IMR-90 (cell line): ENCODE results near the gene LIN37. TPM values are rescaled to one million over a fixed set of nuclear protein-coding genes. Genes with fewer than 3 reads are reported as not detected.
A peak's percentile ranks its signal among the peaks of the same experiment; 100 is the strongest.

ENCODE experiments used
- ATAC-seq: fragments of 200-7000 bp; cut with Tn5 transposase; 2 replicates; pipeline ENCODE4 v1.9.1; 2020; ENCODE audit warnings: low read depth, mild to moderate bottlenecking, moderate library complexity
- BruUV-seq: library from RNA; stranded (reverse); fragments of 400-500 nt; replicated peaks from 2 replicates; lab custom pipeline; 2021; lab: Mats Ljungman, UMichigan
- CTCF ChIA-PET: fragments of 300-600 bp; formaldehyde crosslinking; extraction: SDS; loops from one replicate; lab custom pipeline; 2021; ENCODE audit warnings: antibody characterized with exemption; lab: Yijun Ruan, JAX
- POLR2A ChIA-PET: fragments of 300-600 bp; sonication (Branson Sonifier 250); formaldehyde crosslinking; loops from one replicate; lab custom pipeline; 2022; ENCODE audit warnings: antibody characterized with exemption; ENCODE audit not compliant: unreplicated experiment; lab: Charles Lee
- DNase-seq: peaks from one replicate; pipeline ENCODE4 v3.0.0; 2013
- H2AFZ ChIP-seq: replicated peaks from 2 replicates; pipeline ENCODE3; 2013; ENCODE audit warnings: low read length, mild to moderate bottlenecking; ENCODE audit not compliant: poor library complexity
- H2AK5ac ChIP-seq: 2 replicates; pipeline ENCODE4 v1.6.1; 2013; ENCODE audit warnings: low read depth, low read length, inconsistent platforms
- H2AK9ac ChIP-seq: replicated peaks from 2 replicates; pipeline ENCODE3; 2013; ENCODE audit warnings: mild to moderate bottlenecking, low read depth, low read length, moderate library complexity; ENCODE audit not compliant: poor library complexity
- H2BK120ac ChIP-seq: 2 replicates; pipeline ENCODE4 v1.6.1; 2013; ENCODE audit warnings: low read depth, low read length, inconsistent platforms
- H2BK15ac ChIP-seq: 3 replicates; pipeline ENCODE4 v1.6.1; 2013; ENCODE audit warnings: low read depth, low read length, inconsistent platforms
- H2BK20ac ChIP-seq: 2 replicates; pipeline ENCODE4 v1.6.1; 2013; ENCODE audit warnings: low read depth, mild to moderate bottlenecking, inconsistent platforms, low read length, moderate library complexity
- H2BK5ac ChIP-seq: 2 replicates; pipeline ENCODE4 v1.6.1; 2013; ENCODE audit warnings: mild to moderate bottlenecking, low read depth, low read length, inconsistent platforms; ENCODE audit not compliant: poor library complexity, severe bottlenecking
- H3K14ac ChIP-seq: replicated peaks from 2 replicates; pipeline ENCODE4 v1.6.1; 2013; ENCODE audit warnings: low read depth, low read length, inconsistent platforms
- H3K18ac ChIP-seq: 2 replicates; pipeline ENCODE4 v1.6.1; 2013; ENCODE audit warnings: low read depth, low read length, control low read depth
- H3K23ac ChIP-seq: 2 replicates; pipeline ENCODE4 v1.6.1; 2013; ENCODE audit warnings: low read depth, low read length, inconsistent platforms
- H3K27ac ChIP-seq: 2 replicates; pipeline ENCODE4 v1.5.1; 2013; ENCODE audit warnings: mild to moderate bottlenecking, control low read depth, low read length; ENCODE audit not compliant: insufficient read depth
- H3K27me3 ChIP-seq: 2 replicates; pipeline ENCODE4 v1.6.1; 2013; ENCODE audit warnings: low read length; ENCODE audit not compliant: control insufficient read depth, insufficient read depth
- H3K36me3 ChIP-seq: 2 replicates; pipeline ENCODE4 v1.6.1; 2013; ENCODE audit warnings: low read length, mixed read lengths; ENCODE audit not compliant: control insufficient read depth, insufficient read depth
- H3K4ac ChIP-seq: 2 replicates; pipeline ENCODE4 v1.6.1; 2013; ENCODE audit warnings: low read depth, low read length, inconsistent platforms
- H3K4me1 ChIP-seq: 2 replicates; pipeline ENCODE4 v1.6.1; 2013; ENCODE audit warnings: low read length, mixed read lengths; ENCODE audit not compliant: control insufficient read depth, insufficient read depth
- H3K4me2 ChIP-seq: 2 replicates; pipeline ENCODE4 v1.6.1; 2013; ENCODE audit warnings: low read depth, mild to moderate bottlenecking, control low read depth, low read length, moderate library complexity
- H3K4me3 ChIP-seq: 2 replicates; pipeline ENCODE4 v1.5.1; 2013; ENCODE audit warnings: low read depth, mild to moderate bottlenecking, control low read depth, low read length, moderate library complexity; ENCODE audit not compliant: insufficient read depth
- H3K56ac ChIP-seq: 2 replicates; pipeline ENCODE4 v1.6.1; 2013; ENCODE audit warnings: low read length, inconsistent platforms; ENCODE audit not compliant: insufficient read depth; ENCODE audit errors: extremely low read depth
- H3K79me1 ChIP-seq, 2 experiments: 2 replicates each; pipeline ENCODE4 v1.6.1; 2013; ENCODE audit warnings: low read length in 2 of 2, inconsistent platforms in 1 of 2, low read depth in 1 of 2
- H3K9ac ChIP-seq: 2 replicates; pipeline ENCODE4 v1.6.1; 2013; ENCODE audit warnings: low read depth, low read length, control low read depth
- H3K9me1 ChIP-seq: 2 replicates; pipeline ENCODE4 v1.6.1; 2013; ENCODE audit warnings: low read length, inconsistent platforms; ENCODE audit not compliant: insufficient read depth
- H3K9me3 ChIP-seq: 2 replicates; pipeline ENCODE4 v1.6.1; 2013; ENCODE audit warnings: low read length; ENCODE audit not compliant: control insufficient read depth, insufficient read depth
- H4K20me1 ChIP-seq: 2 replicates; pipeline ENCODE4 v1.6.1; 2013; ENCODE audit warnings: low read length, inconsistent platforms; ENCODE audit not compliant: insufficient read depth
- H4K5ac ChIP-seq: 2 replicates; pipeline ENCODE4 v1.6.1; 2013; ENCODE audit warnings: mild to moderate bottlenecking, low read depth, low read length, control low read depth
- H4K8ac ChIP-seq, 2 experiments: 2 replicates each; pipeline ENCODE4 v1.6.1; 2013; ENCODE audit warnings: low read depth in 2 of 2, low read length in 2 of 2, control low read depth in 1 of 2, inconsistent platforms in 1 of 2
- H4K91ac ChIP-seq: 2 replicates; pipeline ENCODE4 v1.6.1; 2013; ENCODE audit warnings: low read depth, low read length, inconsistent platforms; ENCODE audit not compliant: insufficient read depth
- BHLHE40 ChIP-seq: fragments of 150-350 bp; IDR thresholded peaks from 2 replicates; pipeline ENCODE4 v1.6.1; 2016; ENCODE audit warnings: mild to moderate bottlenecking, low read depth, low read length
- RAD21 ChIP-seq: IDR thresholded peaks from 2 replicates; pipeline ENCODE4 v1.6.1; 2012; ENCODE audit warnings: low read length, improper control_type of control experiment
- WGBS, 2 experiments: methylation state at CpG; one replicate each; pipeline versions ENCODE4 v1.1.5 to v1.1.7; 2013; ENCODE audit warnings: missing lambda C conversion rate in 2 of 2; ENCODE audit not compliant: insufficient read length in 1 of 2; ENCODE audit errors: extremely low coverage in 2 of 2; 5-methylcytosine and 5-hydroxymethylcytosine counted together
- dilution Hi-C: fragments of 300-500 bp; cut with HindIII; formaldehyde crosslinking; loops from one replicate; pipeline ENCODE4 v1.14.3; 2018; ENCODE audit warnings: low sequenced_read_pairs; ENCODE audit not compliant: unreplicated experiment
- in situ Hi-C: fragments of 300-500 bp; cut with MboI; formaldehyde crosslinking; loops from 3 replicates; pipeline ENCODE4 v1.14.3; 2019; ENCODE audit warnings: low sequenced_read_pairs, inconsistent platforms, mixed read lengths
- intact Hi-C: fragments of 100-400 bp; cut with micrococcal nuclease; formaldehyde crosslinking; loops from 2 replicates; pipeline ENCODE4 v1.10.0; 2022
- polyA plus RNA-seq, 3 experiments: library from polyadenylated mRNA; depleted of rRNA; stranded (reverse); fragments of >200 nt; gene quantifications; 2 replicates each; pipeline ENCODE4 v1.2.3, GENCODE V29; 2012; ENCODE audit warnings: low replicate concordance in 1 of 3
- total RNA-seq: library from RNA; depleted of rRNA; stranded (reverse); fragments of >200 nt; gene quantifications from 2 replicates; pipeline ENCODE4 v1.2.3, GENCODE V29; 2012
- TF ChIP-seq, protein P1 (sequence below): fragments of 150-350 bp; IDR thresholded peaks from 2 replicates; pipeline ENCODE4 v1.6.1; 2017; ENCODE audit warnings: mild to moderate bottlenecking, antibody characterized with exemption, low read length, low read depth
- TF ChIP-seq, protein P2 (sequence below): fragments of 150-350 bp; IDR thresholded peaks from 2 replicates; pipeline ENCODE4 v1.6.1; 2016; ENCODE audit warnings: low read depth, mild to moderate bottlenecking, low read length, moderate library complexity, borderline replicate concordance

LIN37 gene
- total and polyA plus RNA-seq, 2 of the 4 experiments (the other 2 are of a cell fraction), result 12.7 to 23.1 TPM

DNA sequence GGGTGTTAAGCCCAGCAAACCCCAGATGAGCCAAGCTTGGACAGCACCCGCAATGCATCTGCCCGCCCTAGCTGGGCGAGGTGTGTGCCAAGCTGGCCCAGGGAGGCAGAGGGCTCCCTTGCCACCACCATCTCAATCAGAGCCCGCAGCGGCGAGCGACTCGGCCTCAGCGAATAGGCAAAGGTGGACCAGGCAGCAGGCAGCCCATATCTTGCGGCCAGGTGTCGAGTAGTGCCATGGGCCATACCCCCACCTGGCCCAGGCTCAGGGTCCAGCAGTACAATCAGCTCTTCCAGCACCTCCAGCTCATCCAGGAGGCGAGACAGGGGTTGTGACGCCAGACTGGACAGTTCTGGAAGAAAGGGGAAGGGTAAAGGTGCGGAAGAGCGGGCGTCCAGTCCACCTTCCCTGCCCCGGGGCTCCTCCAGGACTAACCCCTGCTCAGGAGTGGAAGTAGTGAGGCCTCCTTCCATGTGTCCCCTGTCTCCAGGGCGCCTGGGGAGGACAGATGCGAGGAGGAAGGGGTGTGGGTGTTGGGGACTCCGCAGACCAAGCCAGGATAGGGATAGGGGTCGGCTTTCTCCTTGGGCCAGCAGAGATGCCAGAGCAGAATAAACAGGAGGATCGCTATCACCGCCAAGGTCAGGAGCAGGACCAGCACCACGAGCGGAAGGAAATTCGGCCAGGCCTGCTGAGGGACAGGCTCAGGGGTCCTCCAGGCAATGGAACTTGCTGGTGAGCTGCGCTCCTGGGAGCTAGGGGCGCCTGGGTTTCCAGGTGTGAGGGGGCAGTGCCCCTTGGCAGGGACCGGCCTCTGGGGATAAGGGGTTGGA is 8.9 kb upstream of the LIN37 start:
- WGBS, 2 experiments, result 43% methylated on average over 3 of the region's 29 CpGs; no CpG with 5 or more reads in 1 of the 2 experiments
- H4K5ac ChIP-seq, result no peak overlapping the region
- intact Hi-C loops (no loop called here), in situ Hi-C loops (no loop called here), dilution Hi-C loops (no loop called here)
- CTCF ChIA-PET, result interaction anchor here (1.2 kb wide), 1 partner anchor 9 kb away, joined by 5 read pairs; no protein-coding TSS in a partner anchor
- H3K4me1 ChIP-seq, result 0 out of 2 replicates have a peak, but pooled peaks cover 3% of the 10 kb centered on the region
- DNase-seq, result no peak
- H3K4ac ChIP-seq, result no peak overlapping the region
- no peak overlapping the region for H3K14ac ChIP-seq
- H3K9me3 ChIP-seq, result no peaks in the 10 kb centered on the region
- H4K20me1 ChIP-seq, result no peaks in the 10 kb centered on the region; the same call in 1 of the 2 replicates
- no TSS peak for BruUV-seq
- H3K18ac ChIP-seq, result no peak overlapping the region
- peak overlapping the region; percentile 93 for H2AFZ ChIP-seq
- no peak overlapping the region; the same call in 1 of the 2 replicates for H3K4me2 ChIP-seq
- H3K79me1 ChIP-seq, result peaks cover 0 to 18% of the 10 kb centered on the region in 2 experiments; a peak in 2 of 4 replicates
- no peaks in the 10 kb centered on the region for H3K27me3 ChIP-seq
- ATAC-seq, result no peak
- POLR2A ChIA-PET, result no interaction called here
- H2BK120ac ChIP-seq, result no peak overlapping the region
- no peak overlapping the region for H2BK5ac ChIP-seq
- H3K9me1 ChIP-seq, result peaks cover 5% of the 10 kb centered on the region; the same call in 1 of the 2 replicates
- no peak overlapping the region for H3K23ac ChIP-seq
- H2BK20ac ChIP-seq, result no peak overlapping the region
- H4K8ac ChIP-seq, result no peak overlapping the region
- no peak overlapping the region for H3K9ac ChIP-seq
- H2BK15ac ChIP-seq, result no peak overlapping the region
- H4K91ac ChIP-seq, result no peak overlapping the region
- H3K4me3 ChIP-seq, result no peak overlapping the region
- no peak overlapping the region for H3K56ac ChIP-seq
- no peak overlapping the region for H3K27ac ChIP-seq
- H2AK9ac ChIP-seq, result peak overlapping the region; percentile 3
- H2AK5ac ChIP-seq, result no peak overlapping the region
- TF ChIP-seq, protein P1, sequence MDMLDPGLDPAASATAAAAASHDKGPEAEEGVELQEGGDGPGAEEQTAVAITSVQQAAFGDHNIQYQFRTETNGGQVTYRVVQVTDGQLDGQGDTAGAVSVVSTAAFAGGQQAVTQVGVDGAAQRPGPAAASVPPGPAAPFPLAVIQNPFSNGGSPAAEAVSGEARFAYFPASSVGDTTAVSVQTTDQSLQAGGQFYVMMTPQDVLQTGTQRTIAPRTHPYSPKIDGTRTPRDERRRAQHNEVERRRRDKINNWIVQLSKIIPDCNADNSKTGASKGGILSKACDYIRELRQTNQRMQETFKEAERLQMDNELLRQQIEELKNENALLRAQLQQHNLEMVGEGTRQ, result no peak
- no peak for TF ChIP-seq RAD21
- TF ChIP-seq, protein P2, sequence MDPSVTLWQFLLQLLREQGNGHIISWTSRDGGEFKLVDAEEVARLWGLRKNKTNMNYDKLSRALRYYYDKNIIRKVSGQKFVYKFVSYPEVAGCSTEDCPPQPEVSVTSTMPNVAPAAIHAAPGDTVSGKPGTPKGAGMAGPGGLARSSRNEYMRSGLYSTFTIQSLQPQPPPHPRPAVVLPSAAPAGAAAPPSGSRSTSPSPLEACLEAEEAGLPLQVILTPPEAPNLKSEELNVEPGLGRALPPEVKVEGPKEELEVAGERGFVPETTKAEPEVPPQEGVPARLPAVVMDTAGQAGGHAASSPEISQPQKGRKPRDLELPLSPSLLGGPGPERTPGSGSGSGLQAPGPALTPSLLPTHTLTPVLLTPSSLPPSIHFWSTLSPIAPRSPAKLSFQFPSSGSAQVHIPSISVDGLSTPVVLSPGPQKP, result no peak
- no peak for TF ChIP-seq BHLHE40
- peaks cover 39% of the 10 kb centered on the region for H3K36me3 ChIP-seq
